Measurements from ENCODE around the gene HMSD. TPM values are rescaled to one million over a fixed set of nuclear protein-coding genes. Genes with fewer than 3 reads are reported as not detected.
A peak's percentile ranks its signal among the peaks of the same experiment; 100 is the strongest.

The HMSD gene
- total RNA-seq, 1 experiment from 2014 or later, result 0.50 TPM

DNA sequence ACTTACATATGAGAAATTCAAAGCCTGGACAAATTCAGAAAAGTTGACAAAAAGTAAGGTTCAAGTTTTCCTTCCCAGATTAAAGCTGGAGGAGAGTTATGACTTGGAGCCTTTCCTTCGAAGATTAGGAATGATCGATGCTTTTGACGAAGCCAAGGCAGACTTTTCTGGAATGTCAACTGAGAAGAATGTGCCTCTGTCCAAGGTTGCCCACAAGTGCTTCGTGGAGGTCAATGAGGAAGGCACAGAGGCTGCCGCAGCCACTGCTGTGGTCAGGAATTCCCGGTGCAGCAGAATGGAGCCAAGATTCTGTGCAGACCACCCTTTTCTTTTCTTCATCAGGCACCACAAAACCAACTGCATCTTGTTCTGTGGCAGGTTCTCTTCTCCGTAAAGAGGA is 37.8 kb downstream of the HMSD start:
- DNase-seq (ENCODE audit: extremely low read depth, low read depth), result no peak

- no peak for DNase-seq (ENCODE audit: extremely low read depth, low read depth)
Observed at GRCh38 chr18:63987743-63988142, 38.6 kb downstream of the HMSD start.

DNA sequence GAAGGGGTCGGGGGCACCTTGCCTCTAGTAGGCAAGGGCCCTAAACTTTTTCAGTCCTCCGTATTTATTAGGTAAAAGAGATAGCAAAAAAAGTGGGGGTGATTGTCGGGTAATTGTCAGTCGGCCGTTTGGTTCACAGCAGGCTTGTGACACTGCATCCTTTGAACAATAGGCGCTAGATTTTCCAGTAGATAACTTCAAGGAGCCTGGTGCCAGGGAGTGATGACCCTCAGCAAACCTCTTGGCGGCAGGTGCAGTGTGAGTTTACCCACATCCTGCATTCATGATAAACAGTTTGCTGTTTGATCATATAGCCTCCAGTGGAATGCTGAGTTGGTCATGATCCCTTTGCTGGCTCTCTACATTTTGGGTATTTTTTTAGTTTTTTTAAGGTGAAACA is 43.6 kb downstream of the HMSD start:
- no peak for DNase-seq (ENCODE audit: extremely low read depth, low read depth)

- DNase-seq (ENCODE audit: extremely low read depth, low read depth), result peak; percentile 12
Observed at GRCh38 chr18:63994783-63995399, 45.8 kb downstream of the HMSD start.

- no peak for DNase-seq (ENCODE audit: extremely low read depth, low read depth)
Observed at GRCh38 chr18:63997041-63997440, 47.9 kb downstream of the HMSD start.

DNA sequence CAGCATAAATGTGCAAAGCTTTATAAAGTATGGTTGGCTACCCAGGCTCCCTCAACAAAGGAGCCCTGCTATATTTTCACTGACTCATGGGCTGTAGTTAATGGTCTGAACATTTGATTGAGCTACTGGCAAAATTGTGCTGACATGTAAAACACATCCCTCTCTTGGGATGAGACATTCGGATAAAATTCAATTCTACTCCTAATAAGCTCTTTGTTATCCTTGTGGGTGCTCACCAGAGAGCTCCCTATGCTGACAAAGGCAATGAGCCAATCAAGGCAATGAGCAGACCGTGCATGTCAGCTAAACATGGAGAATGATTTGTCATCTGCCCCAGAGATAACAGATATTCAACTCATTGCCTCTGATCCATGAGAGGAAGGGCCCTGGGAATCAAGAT is 48.5 kb downstream of the HMSD start:
- DNase-seq (ENCODE audit: extremely low read depth, low read depth), result no peak

GRCh38 chr18:63999871-64000270 is 50.8 kb downstream of the HMSD start:
- no peak for DNase-seq (ENCODE audit: extremely low read depth, low read depth)

- DNase-seq (ENCODE audit: extremely low read depth, low read depth), result no peak
Observed at GRCh38 chr18:64002581-64002980, 53.5 kb downstream of the HMSD start.

DNA sequence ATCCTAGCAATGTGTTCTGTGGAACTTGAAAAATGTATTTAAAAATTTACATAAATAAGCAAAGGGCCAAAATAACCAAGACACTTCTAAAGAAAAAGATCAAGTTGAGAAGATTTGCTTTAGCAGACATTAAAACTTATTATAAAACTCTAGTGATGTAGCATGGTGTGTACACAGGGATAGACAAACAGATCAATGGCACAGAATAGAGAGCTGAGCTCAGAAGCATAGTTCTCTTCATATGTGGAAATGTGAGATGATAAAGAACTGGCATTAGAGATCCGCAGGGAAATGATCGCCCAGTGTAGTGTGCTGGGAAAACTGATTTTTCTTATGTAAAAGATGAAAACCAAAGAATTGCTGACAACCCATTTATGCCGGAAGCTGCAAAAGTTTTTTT is 60.2 kb downstream of the HMSD start:
- DNase-seq (ENCODE audit: extremely low read depth, low read depth), result no peak

Other genes starting within 250 kb of the HMSD start
- 107 and 126 TPM in 2 replicates for gene SERPINB11, start 246.3 kb upstream of the HMSD start, total RNA-seq (2014; rRNA removed; shearing (Covaris generic))
- 0.32 TPM in 1 of 2 replicates, not detected in the other for gene SERPINB7, start 173.9 kb upstream of the HMSD start, total RNA-seq (2014; rRNA removed; shearing (Covaris generic))
- gene SERPINB2, start 61.6 kb upstream of the HMSD start, total RNA-seq (2014; rRNA removed; shearing (Covaris generic)), result 100 and 108 TPM in 2 replicates
- not detected in 2 replicates for gene SERPINB10, start 41.3 kb upstream of the HMSD start, total RNA-seq (2014; rRNA removed; shearing (Covaris generic))
- gene SERPINB8, start 20.8 kb downstream of the HMSD start, total RNA-seq (2014; rRNA removed; shearing (Covaris generic)), result 52.9 and 54.6 TPM in 2 replicates
- gene LINC00305, start 199.8 kb downstream of the HMSD start, total RNA-seq (2014; rRNA removed; shearing (Covaris generic)), result not detected in 2 replicates

Data from NCI-H460 (cell line).